Upper lobe of left lung (tissue), 6 donors: Measurements from ENCODE around the gene GTF2H1. TPM values are rescaled to one million over a fixed set of nuclear protein-coding genes. Genes with fewer than 3 reads are reported as not detected.
A peak's percentile ranks its signal among the peaks of the same experiment; 100 is the strongest.
"Not testable (repeated sequence)": the region's sequence is repeated elsewhere in the genome, so short reads cannot be mapped to it uniquely, and the experiment has no call there.

Source experiments
- ATAC-seq, 2 donors: fragments of 200-7000 bp; cut with Tn5 transposase; one replicate each; pipeline ENCODE4 v1.9.1; 2022; ENCODE audit warnings: mild to moderate bottlenecking in 2 of 2, moderate library complexity in 2 of 2; ENCODE audit not compliant: low FRiP score in 2 of 2
- DNase-seq, 2 donors: peaks; one replicate each; pipeline ENCODE4 v3.0.0-alpha.2; 2019 to 2020
- H3K27ac ChIP-seq, 4 donors: fragments of 200-600 bp; sonication (generic); one replicate each; pipeline ENCODE4 v1.5.1; 2016 to 2019
- H3K27me3 ChIP-seq, 4 donors: fragments of 200-600 bp; sonication (generic); one replicate each; pipeline ENCODE4 v1.5.1; 2017 to 2019
- H3K36me3 ChIP-seq, 4 donors: fragments of 200-600 bp; sonication (generic); one replicate each; pipeline ENCODE4 v1.5.1; 2016 to 2019
- H3K4me1 ChIP-seq, 4 donors: fragments of 200-600 bp; sonication (generic); one replicate each; pipeline ENCODE4 v1.5.1; 2018 to 2019
- H3K4me3 ChIP-seq, 4 donors: fragments of 200-600 bp; sonication (generic); one replicate each; pipeline ENCODE4 v1.5.1; 2017 to 2019; ENCODE audit warnings: mild to moderate bottlenecking in 2 of 4, moderate library complexity in 1 of 4
- H3K9me3 ChIP-seq, 4 donors: fragments of 200-600 bp; sonication (generic); one replicate each; pipeline ENCODE4 v1.5.1; 2018 to 2019
- EP300 ChIP-seq, 4 donors: sonication (generic); formaldehyde crosslinking; IDR thresholded peaks; one replicate each; pipeline ENCODE4 v1.5.1; 2017; ENCODE audit warnings: antibody characterized with exemption in 4 of 4, control low read depth in 2 of 4
- POLR2A ChIP-seq, 4 donors: fragments of 450-650 bp; IDR thresholded peaks; one replicate each; pipeline ENCODE4 v1.5.1; 2016 to 2017; ENCODE audit warnings: antibody characterized with exemption in 4 of 4, mild to moderate bottlenecking in 2 of 4
- POLR2AphosphoS5 ChIP-seq, 2 donors: sonication (generic); formaldehyde crosslinking; IDR thresholded peaks; one replicate each; pipeline ENCODE4 v1.5.1; 2017; ENCODE audit warnings: antibody characterized with exemption in 2 of 2
- WGBS, 2 donors: methylation state at CpG; one replicate each; pipeline ENCODE4 v1.1.5; 2017 to 2018; 5-methylcytosine and 5-hydroxymethylcytosine counted together
- total RNA-seq, 6 donors: library from RNA; depleted of rRNA in 4 of 6; stranded (reverse); fragments of >200 nt in 4 of 6; gene quantifications; one replicate each; pipeline versions ENCODE4 v1.1.0 to v1.2.1, GENCODE V29; 2016 to 2021
- TF ChIP-seq, protein P1 (sequence below), 6 experiments: fragments of 450-650 bp in 4 of 6; fragments of 200-600 bp in 2 of 6; sonication (generic) in 2 of 6; IDR thresholded peaks; one replicate each; pipeline ENCODE4 v1.5.1; 2016 to 2019; ENCODE audit warnings: antibody characterized with exemption in 6 of 6
- donor health status: DM: no; HTN: no; CAD: no; lungs with moderate emphysema.
- donor health status: DM: no; HTN: yes; CAD: no; lungs with severe emphysema.

Gene GTF2H1
- total RNA-seq, 6 donors from 2014 or later: 22.8 to 52.7 (median 39.3) TPM

DNA sequence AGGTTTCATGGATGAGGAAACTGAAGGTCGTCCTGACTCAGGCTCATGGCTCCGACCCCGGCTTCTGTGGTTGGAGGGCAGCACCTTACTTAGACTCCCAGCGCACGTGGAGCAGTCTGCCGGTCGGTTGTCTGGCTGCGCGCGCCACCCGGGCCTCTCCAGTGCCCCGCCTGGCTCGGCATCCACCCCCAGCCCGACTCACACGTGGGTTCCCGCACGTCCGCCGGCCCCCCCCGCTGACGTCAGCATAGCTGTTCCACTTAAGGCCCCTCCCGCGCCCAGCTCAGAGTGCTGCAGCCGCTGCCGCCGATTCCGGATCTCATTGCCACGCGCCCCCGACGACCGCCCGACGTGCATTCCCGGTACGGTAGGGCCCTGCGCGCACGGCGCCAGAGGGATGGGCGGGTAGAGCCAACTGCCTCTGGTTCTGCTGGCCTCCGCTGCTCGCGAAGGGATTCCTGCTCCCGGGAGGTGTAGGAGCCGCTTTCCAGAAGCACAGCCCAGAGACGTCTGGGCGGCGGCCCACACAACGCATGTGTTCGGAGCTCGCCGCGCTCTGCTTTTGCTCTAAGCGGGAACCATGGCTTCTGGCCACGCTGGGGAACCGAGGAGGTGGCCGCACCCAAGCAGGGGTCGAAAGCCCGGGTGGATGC lies 72.0 kb downstream of the GTF2H1 start, which contains the start of gene LDHA:
TSS of gene LDHA (plus strand) at position 289 of the 653 bp plus-strand sequence. CDS start 2,280 bp downstream, outside the sequence.
- DNase-seq (peak; percentile 99 to 100), ATAC-seq (peak; percentile 92 to 95)
- H3K27ac ChIP-seq: peak within 1 kb of the TSS; percentile 93 to 96 (median 94)
- peaks cover 16 to 23% (median 17%) of the 10 kb centered on the region in 4 donors for H3K4me1 ChIP-seq
- 0% methylated on average over 16 to 46 of the region's 60 CpGs for WGBS, 2 donors
- peaks cover 19 to 27% (median 26%) of the 10 kb centered on the region in 4 donors for H3K36me3 ChIP-seq
- TF ChIP-seq EP300 (IDR thresholded peaks at IDR 0.05) (peak; percentile 44 to 90 (median 81)), POLR2AphosphoS5 (IDR thresholded peaks at IDR 0.05) (peak; percentile 99 to 100), POLR2A (IDR thresholded peaks at IDR 0.05) (peak; percentile 80 to 99 (median 96))
- TF ChIP-seq, protein P1, sequence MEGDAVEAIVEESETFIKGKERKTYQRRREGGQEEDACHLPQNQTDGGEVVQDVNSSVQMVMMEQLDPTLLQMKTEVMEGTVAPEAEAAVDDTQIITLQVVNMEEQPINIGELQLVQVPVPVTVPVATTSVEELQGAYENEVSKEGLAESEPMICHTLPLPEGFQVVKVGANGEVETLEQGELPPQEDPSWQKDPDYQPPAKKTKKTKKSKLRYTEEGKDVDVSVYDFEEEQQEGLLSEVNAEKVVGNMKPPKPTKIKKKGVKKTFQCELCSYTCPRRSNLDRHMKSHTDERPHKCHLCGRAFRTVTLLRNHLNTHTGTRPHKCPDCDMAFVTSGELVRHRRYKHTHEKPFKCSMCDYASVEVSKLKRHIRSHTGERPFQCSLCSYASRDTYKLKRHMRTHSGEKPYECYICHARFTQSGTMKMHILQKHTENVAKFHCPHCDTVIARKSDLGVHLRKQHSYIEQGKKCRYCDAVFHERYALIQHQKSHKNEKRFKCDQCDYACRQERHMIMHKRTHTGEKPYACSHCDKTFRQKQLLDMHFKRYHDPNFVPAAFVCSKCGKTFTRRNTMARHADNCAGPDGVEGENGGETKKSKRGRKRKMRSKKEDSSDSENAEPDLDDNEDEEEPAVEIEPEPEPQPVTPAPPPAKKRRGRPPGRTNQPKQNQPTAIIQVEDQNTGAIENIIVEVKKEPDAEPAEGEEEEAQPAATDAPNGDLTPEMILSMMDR (IDR thresholded peaks at IDR 0.05): peak in 3 of 6 experiments; percentile 7 to 22 (median 11)
- H3K27me3 ChIP-seq: no peaks in the 10 kb centered on the region
- H3K4me3 ChIP-seq: peak within 1 kb of the TSS; percentile 70 to 81 (median 77)
- H3K9me3 ChIP-seq: no peaks in the 10 kb centered on the region

DNA sequence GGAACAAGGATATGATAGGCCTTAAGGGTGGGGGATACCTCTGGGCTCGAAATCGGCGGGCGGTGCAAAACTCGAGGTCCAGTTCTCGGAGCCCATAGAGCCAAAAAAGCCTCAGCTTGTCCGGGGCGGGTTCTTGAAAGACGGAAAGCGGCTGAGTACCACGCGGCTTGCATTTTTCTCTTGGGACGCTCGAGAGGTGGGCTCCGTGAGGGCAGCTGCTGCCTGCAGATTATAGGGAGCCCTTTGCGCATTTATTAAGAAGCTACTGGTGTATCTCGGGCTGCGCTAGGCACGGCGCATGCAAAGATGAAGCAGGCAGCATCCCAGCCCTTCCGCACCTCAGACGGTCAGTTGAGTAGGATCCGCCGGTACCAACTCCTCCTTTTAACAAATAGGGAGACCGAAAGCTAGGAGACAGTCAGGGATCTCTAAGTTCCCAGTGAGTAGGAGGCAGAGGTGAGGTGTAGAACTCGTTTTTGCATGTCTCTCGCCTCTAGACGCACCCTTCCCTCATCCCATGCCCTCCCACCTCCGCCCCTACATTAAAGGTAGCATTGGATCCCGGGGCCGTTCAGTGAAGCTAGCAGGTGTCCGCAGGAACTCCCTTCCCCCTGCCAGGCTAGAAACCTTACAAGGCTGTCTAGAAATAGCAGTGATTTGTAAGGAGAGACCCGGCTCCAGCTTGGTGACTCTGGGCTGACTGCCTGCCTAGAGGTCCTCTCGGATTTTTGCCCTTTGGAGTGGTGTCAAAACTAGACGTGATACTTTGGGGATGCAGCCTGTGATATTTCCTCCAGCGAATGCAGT lies 72.8 kb downstream of the GTF2H1 start:
- H3K27me3 ChIP-seq: no peaks in the 10 kb centered on the region
- WGBS, 2 donors: 0% methylated on average over 15 to 35 of the region's 36 CpGs
- no peak for TF ChIP-seq POLR2A (IDR thresholded peaks at IDR 0.05)
- TF ChIP-seq POLR2AphosphoS5 (IDR thresholded peaks at IDR 0.05): no peak
- TF ChIP-seq, protein P1 (IDR thresholded peaks at IDR 0.05): no peak
- no peak for TF ChIP-seq EP300 (IDR thresholded peaks at IDR 0.05)
- H3K27ac ChIP-seq: peak overlapping the region; percentile 93 to 96 (median 94)
- peaks cover 16 to 23% (median 17%) of the 10 kb centered on the region in 4 donors for H3K4me1 ChIP-seq
- DNase-seq (peak in 1 of 2 donors; percentile 33), ATAC-seq (peak in 1 of 2 donors; percentile 2)
- H3K9me3 ChIP-seq: no peaks in the 10 kb centered on the region
- peak overlapping the region; percentile 70 to 81 (median 77) for H3K4me3 ChIP-seq
- H3K36me3 ChIP-seq: peaks cover 26 to 35% (median 33%) of the 10 kb centered on the region in 4 donors

DNA sequence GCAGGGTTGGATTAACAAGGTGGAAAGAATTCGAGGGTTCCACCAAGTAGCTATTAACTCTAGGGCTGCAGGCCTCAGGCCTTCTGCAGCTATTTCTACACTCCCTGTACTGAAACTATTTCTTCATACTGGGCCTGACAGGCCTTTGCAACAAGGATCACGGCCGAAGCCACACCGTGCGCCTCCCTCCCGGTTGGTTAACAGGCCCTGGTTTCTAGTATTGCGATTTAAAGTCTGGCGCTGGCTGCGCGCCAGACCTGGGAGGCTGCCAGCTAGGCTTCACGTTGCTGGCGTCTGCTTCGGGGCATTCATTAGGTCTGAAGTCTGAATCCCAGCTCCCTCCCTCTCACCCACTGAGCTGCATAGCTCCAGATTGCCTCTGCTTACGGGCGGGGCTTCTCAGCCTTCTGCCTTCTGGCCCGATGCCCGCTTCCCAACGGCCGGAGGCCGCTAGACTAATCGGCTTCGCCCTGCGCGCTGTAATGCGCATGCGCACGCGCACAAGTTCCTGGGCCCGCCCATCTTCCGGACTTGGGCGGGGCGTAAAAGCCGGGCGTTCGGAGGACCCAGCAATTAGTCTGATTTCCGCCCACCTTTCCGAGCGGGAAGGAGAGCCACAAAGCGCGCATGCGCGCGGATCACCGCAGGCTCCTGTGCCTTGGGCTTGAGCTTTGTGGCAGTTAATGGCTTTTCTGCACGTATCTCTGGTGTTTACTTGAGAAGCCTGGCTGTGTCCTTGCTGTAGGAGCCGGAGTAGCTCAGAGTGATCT lies 73.6 kb downstream of the GTF2H1 start:
- H3K9me3 ChIP-seq: no peaks in the 10 kb centered on the region
- peak overlapping the region; percentile 70 to 81 (median 77) for H3K4me3 ChIP-seq
- H3K27ac ChIP-seq: peak overlapping the region; percentile 93 to 96 (median 94)
- 0 to 1% methylated on average over 8 to 46 of the region's 46 CpGs for WGBS, 2 donors
- H3K36me3 ChIP-seq: peaks cover 30 to 43% (median 39%) of the 10 kb centered on the region in 4 donors
- DNase-seq: peak; percentile 98
- TF ChIP-seq, protein P1 (IDR thresholded peaks at IDR 0.05): no peak
- TF ChIP-seq EP300 (IDR thresholded peaks at IDR 0.05) (no peak), POLR2AphosphoS5 (IDR thresholded peaks at IDR 0.05) (peak; percentile 85 to 86), POLR2A (IDR thresholded peaks at IDR 0.05) (peak in 2 of 4 donors; percentile 85)
- peak; percentile 92 to 97 for ATAC-seq
- no peaks in the 10 kb centered on the region for H3K27me3 ChIP-seq
- H3K4me1 ChIP-seq: peaks cover 16 to 23% (median 17%) of the 10 kb centered on the region in 4 donors

DNA sequence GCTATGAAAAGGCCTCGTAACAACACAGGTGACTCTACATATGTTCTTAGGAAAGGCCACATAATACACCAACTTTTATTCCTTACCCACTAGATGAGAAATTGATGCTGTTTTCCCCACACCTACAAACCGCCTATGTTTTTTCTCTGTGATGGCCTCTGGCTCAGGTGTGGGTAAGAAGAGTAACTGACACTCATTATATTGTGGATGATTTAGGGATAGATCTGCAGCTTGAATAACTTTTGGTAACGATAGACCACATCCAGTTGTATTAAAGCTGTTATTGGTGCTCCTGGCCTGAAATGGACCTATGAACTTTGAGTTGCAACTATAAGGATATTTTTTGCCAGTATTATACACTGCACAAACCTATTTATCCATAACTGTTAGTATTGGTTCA lies 75.6 kb downstream of the GTF2H1 start:
- no peak for ATAC-seq
- H3K27me3 ChIP-seq: no peaks in the 10 kb centered on the region
- WGBS, 2 donors: 95 to 99% methylated on average over 3 of the region's 3 CpGs
- peaks cover 40 to 63% (median 55%) of the 10 kb centered on the region in 4 donors for H3K36me3 ChIP-seq
- no peak overlapping the region for H3K4me3 ChIP-seq
- H3K4me1 ChIP-seq: peaks cover 16 to 23% (median 17%) of the 10 kb centered on the region in 4 donors
- no peaks in the 10 kb centered on the region for H3K9me3 ChIP-seq
- TF ChIP-seq POLR2AphosphoS5 (IDR thresholded peaks at IDR 0.05): no peak
- TF ChIP-seq EP300 (IDR thresholded peaks at IDR 0.05): no peak
- H3K27ac ChIP-seq: no peak overlapping the region
- no peak for DNase-seq

DNA sequence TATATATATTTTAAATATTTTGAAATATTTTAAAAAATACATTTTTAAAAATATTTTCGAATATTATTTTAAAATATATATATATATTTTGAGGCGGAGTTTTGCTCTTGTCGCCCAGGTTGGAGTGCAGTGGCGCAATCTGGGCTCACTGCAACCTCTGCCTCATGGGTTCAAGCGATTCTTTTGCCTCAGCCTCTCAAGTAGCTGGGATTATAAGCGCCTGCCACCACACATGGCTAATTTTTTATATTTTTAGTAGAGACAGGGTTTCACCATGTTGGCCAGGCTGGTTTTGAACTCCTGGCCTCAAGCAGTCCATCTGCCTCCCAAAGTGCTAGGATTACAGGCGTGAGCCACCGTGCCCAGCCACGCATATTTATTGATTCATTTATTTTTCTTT lies 78.7 kb downstream of the GTF2H1 start:
- H3K9me3 ChIP-seq, DNase-seq, H3K27ac ChIP-seq, ATAC-seq, H3K4me3 ChIP-seq, H3K27me3 ChIP-seq: not testable (repeated sequence)
- peaks cover 61 to 94% (median 85%) of the 10 kb centered on the region in 4 donors for H3K36me3 ChIP-seq
- H3K4me1 ChIP-seq: peaks cover 5 to 14% (median 9%) of the 10 kb centered on the region in 4 donors
- WGBS, 2 donors: 93 to 95% methylated on average over 9 of the region's 9 CpGs
